ENCODE results near the gene FAM181B. TPM values are rescaled to one million over a fixed set of nuclear protein-coding genes. Genes with fewer than 3 reads are reported as not detected.

The FAM181B gene
- total and polyA plus RNA-seq, 9 donors: 1.1 to 2.1 (median 1.5) TPM

GRCh38 chr11:82775736-82776346 is 42.2 kb upstream of the FAM181B start:
- no peaks in the 10 kb centered on the region for H3K4me1 ChIP-seq (ENCODE audit: insufficient read depth)
- no peak for DNase-seq
- WGBS, 3 donors: 55 to 63% (median 58%) methylated on average over 3 of the region's 3 CpGs
- no peak for TF ChIP-seq EP300 (IDR thresholded peaks at IDR 0.05)
- TF ChIP-seq CTCF (IDR thresholded peaks at IDR 0.05): no peak
- TF ChIP-seq POLR2A (IDR thresholded peaks at IDR 0.05): no peak
- no peaks in the 10 kb centered on the region for H3K9me3 ChIP-seq
- no peaks in the 10 kb centered on the region for H3K36me3 ChIP-seq
- H3K4me3 ChIP-seq: no peak overlapping the region
- intact Hi-C loops (cut with DNase I): no loop called here
- no peak overlapping the region for H3K27ac ChIP-seq
- no peaks in the 10 kb centered on the region for H3K27me3 ChIP-seq

GRCh38 chr11:82775218-82775617 is 41.6 kb upstream of the FAM181B start:
- no peak for DNase-seq
- Histone ChIP-seq H3K4me1 (ENCODE audit: insufficient read depth) (no peaks in the 10 kb centered on the region), H3K27ac (no peak overlapping the region), H3K36me3 (no peaks in the 10 kb centered on the region), H3K4me3 (no peak overlapping the region), H3K27me3 (no peaks in the 10 kb centered on the region), H3K9me3 (no peaks in the 10 kb centered on the region)
- no peak for TF ChIP-seq EP300 (IDR thresholded peaks at IDR 0.05)
- TF ChIP-seq POLR2A (IDR thresholded peaks at IDR 0.05): no peak
- TF ChIP-seq CTCF (IDR thresholded peaks at IDR 0.05): no peak
- WGBS, 3 donors: 86 to 93% (median 90%) methylated on average over 1 of the region's 1 CpG
- intact Hi-C loops (cut with DNase I): no loop called here

- Histone ChIP-seq H3K9me3 (no peaks in the 10 kb centered on the region), H3K36me3 (no peaks in the 10 kb centered on the region), H3K4me3 (no peak overlapping the region), H3K4me1 (ENCODE audit: insufficient read depth) (no peaks in the 10 kb centered on the region), H3K27ac (no peak overlapping the region), H3K27me3 (no peaks in the 10 kb centered on the region)
- 51 to 73% (median 57%) methylated on average over 4 of the region's 4 CpGs for WGBS, 3 donors
- intact Hi-C loops (cut with DNase I): no loop called here
- TF ChIP-seq EP300 (IDR thresholded peaks at IDR 0.05) (no peak), POLR2A (IDR thresholded peaks at IDR 0.05) (no peak), CTCF (IDR thresholded peaks at IDR 0.05) (no peak)
- no peak for DNase-seq
Observed at GRCh38 chr11:82771781-82772180, 38.1 kb upstream of the FAM181B start.

- no peaks in the 10 kb centered on the region for H3K4me1 ChIP-seq (ENCODE audit: insufficient read depth)
- no peak overlapping the region for H3K27ac ChIP-seq
- intact Hi-C loops (cut with DNase I): no loop called here
- H3K36me3 ChIP-seq: no peaks in the 10 kb centered on the region
- no peak for TF ChIP-seq POLR2A (IDR thresholded peaks at IDR 0.05)
- TF ChIP-seq CTCF (IDR thresholded peaks at IDR 0.05): no peak
- no peak for TF ChIP-seq EP300 (IDR thresholded peaks at IDR 0.05)
- no peak overlapping the region for H3K4me3 ChIP-seq
- 57 to 61% (median 60%) methylated on average over 1 of the region's 1 CpG for WGBS, 3 donors
- no peak for DNase-seq
- H3K27me3 ChIP-seq: no peaks in the 10 kb centered on the region
- no peaks in the 10 kb centered on the region for H3K9me3 ChIP-seq
Observed at GRCh38 chr11:82767123-82767522, 33.5 kb upstream of the FAM181B start.

Data from ovary (tissue), 9 donors.